Measurements from ENCODE around the gene RAB29.

Gene RAB29

GRCh38 chr1:205794011-205794730, 18.9 kb upstream of the RAB29 start:
- no peak for DNase-seq

GRCh38 chr1:205792961-205793673, 17.8 kb upstream of the RAB29 start:
- DNase-seq: no peak

GRCh38 chr1:205792481-205792881, 17.2 kb upstream of the RAB29 start:
- DNase-seq: no peak

- DNase-seq: peak; percentile 82
Observed at GRCh38 chr1:205791568-205792180, 16.4 kb upstream of the RAB29 start.

DNA sequence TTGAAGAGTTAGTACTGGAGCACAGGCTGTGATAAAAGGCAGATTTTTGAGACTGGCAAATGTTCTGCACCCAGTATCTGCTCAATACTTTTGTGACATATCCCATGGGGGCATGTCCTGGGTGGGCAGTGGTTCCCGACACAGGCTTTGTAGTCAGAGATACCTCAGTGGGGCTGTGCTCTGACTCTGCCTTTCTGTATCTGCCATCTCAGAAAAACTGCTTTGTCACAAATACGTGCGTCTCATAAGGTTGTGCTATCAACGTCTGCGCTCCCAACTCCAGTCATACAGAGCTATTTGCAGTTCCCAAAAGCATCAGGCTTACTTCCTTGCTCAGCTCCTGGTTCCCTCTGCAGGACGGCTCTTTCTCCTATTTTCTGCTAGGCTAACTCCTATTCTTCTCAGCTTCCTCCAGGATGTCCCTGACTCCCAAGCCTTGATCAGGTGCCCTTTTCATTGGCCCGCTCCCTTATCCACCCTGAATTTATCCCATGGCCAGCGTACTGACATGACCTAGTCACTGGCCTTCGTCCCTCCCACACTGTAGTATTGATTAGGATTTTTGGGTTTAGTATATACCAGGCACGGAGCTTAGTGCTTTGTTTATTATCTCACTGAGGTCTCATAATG, 12.1 kb upstream of the RAB29 start:
- DNase-seq: no peak

GRCh38 chr1:205786601-205787000, 11.3 kb upstream of the RAB29 start:
- DNase-seq: no peak

DNA sequence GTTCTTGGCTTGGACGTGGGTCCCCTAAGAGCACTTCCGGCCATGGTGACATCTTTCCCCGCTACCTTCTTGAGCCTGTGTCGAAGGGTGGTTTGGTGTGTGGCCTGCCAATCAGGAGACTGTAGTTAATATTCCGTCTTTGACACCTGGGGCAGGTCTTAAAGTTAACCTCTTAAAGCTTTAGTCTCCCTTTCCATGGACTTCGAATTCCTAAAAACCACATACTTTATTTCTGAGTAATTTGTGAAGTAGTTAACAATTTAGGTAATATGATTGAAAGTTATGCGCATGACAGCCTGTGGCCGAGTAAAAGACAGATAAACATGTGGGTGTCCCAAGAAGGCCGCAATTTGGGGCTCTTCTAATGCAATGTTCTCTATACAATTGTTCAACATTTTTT, 10.2 kb upstream of the RAB29 start:
- DNase-seq: no peak

GRCh38 chr1:205783904-205784303, 8.6 kb upstream of the RAB29 start:
- peak; percentile 33 for DNase-seq

DNA sequence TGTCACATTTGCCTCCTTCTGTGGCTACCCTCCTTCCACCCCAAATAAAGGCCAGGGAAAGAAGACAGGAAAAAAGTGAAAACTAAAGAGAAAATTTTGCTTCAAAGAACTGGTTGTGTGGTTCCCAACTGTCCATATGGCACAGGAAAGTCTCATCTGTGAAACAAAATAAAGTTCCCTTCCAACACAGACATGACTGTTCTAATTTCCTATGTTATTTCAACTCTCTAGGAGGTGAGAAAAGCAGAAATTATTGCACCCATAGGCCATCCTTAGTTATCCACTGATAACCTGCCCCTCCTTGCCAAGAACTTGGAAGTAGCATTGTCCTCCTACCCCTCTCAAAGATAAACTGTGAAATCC, 8.1 kb upstream of the RAB29 start:
- DNase-seq: no peak

DNA sequence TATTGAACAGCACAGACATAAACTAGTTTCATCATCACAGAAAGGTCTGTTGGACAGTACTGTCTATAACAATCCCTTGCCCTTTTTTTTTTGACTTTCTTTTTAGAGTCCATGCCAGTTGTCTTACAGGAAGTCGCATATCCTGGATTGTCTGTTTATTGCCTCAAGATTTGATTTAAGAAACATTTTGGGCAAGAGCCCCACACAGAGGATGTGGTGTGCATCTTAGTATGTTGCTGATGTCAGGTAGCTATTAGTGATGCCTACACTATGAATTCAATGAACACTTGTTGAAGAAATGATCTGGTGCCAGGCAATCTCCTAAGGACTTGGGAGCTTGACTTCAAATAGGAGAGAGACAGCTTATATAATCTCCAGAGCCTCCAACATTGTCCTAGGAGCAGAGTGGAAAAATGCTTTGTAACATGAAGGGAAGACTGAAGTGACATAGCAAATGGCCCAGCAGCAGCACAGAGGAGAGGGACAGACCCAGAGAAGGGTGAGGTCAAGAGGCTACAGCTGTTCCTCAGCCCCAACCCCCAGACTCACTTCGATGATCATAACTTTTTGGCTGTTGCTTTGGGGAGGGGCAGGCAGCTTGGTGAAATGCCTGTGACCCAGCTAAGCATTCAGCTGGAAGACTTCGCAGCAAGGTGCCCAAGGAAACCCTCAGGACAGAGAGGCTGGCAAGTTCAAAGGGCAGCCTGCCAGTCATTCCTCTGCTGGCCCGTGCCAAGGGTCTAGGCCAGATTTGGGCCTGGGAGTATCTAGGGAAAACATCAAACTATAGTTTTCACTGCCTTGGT, 7.5 kb upstream of the RAB29 start:
- peak; percentile 33 for DNase-seq

- no peak for DNase-seq
Observed at GRCh38 chr1:205780335-205780734, 5.1 kb upstream of the RAB29 start.

GRCh38 chr1:205777994-205778393, 2.7 kb upstream of the RAB29 start:
- DNase-seq: no peak

- no peak for DNase-seq
Observed at GRCh38 chr1:205775717-205776056, 405 bp upstream of the RAB29 start.

GRCh38 chr1:205774198-205775014, 876 bp downstream of the RAB29 start:
- DNase-seq: no peak

GRCh38 chr1:205772607-205773032, 2.7 kb downstream of the RAB29 start:
- DNase-seq: no peak

DNA sequence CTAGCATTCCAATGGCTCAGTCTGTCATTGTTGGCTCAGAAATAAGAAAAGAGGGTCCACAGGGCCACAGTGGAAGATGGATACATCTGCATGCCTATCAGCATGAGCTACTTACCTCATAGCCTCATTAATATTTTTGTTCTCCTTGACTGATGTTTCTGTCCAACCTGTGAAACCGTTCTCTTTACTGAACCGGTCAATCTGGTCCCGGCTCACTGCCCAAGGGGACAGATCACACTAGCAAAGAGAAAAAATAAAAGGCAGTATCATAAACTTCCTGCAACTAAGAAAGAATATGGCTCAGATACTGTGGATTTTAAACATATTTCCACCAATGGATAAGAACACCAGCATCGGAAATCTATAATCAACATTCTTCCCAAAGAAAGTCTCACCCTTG, 4.7 kb downstream of the RAB29 start:
- DNase-seq: no peak

DNA sequence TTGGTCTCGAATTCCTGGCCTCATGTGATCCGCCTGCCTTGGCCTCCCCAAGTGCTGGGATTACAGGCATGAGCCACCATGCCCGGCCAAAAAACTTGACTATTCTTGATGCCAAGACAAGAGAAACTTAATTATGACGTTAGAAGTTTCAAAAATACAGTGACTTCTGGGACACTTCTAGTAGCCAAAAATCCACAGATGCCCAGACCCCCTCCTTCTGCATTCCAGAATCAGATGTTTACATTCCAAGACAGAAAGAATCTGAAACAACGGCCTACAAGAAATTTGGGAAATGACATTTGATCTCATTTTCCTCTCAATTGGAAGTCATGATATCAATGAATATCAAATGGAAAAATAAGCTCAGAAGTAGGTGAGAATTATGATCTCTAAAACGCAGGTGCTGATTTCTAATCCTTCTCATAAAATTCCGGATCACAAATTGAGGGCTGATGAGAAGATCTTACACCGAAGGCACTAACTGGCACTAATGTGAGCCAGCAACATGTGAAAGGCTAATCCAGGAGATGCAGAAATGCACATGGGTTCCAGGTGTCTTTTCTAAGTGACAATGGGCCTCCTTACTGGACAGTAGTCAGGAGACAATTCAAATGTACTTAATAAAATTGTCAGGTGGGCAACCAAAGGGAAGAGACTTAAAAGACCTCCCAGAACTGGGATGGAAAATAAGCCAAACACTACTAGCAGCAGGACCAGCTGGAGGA, 5.5 kb downstream of the RAB29 start:
- DNase-seq: no peak

DNA sequence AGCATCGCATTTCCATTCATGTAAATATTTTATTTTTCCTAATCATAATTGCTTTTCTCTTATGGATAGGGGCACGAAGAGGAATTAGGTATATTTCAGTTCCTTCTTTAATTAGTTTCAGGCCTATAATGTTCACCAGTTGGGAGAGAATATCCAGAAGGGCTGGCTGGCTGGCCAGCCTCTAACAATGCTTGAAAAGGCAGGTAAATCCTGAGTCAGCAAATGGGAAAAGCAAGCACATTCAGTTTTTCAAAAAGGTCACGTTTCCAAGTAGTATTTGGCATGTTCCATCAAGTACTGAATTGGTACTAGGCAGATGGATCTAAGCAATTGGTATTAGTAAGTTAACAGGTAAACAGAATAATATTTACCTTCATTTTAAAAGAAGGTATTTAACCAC, 8.0 kb downstream of the RAB29 start:
- no peak for DNase-seq

GRCh38 chr1:205766570-205766969, 8.7 kb downstream of the RAB29 start:
- DNase-seq: no peak

DNA sequence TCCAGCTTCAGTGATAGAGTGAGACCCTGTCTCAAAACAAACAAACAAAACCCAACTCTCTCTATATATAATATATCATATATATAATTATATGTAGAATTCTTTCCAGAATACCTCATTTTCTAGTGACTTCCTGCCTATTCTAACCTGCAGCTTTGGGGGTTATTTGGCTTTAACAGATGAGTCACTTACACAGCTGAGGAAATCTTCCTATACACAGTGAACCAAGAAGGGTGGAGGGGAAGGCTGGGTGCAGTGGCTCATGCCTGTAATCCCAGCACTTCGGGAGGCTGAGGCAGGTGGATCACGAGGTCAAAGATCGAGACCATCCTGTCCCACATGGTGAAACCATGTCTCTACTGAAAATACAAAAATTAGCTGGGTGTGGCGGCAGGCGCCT, 9.2 kb downstream of the RAB29 start:
- DNase-seq: no peak

DNA sequence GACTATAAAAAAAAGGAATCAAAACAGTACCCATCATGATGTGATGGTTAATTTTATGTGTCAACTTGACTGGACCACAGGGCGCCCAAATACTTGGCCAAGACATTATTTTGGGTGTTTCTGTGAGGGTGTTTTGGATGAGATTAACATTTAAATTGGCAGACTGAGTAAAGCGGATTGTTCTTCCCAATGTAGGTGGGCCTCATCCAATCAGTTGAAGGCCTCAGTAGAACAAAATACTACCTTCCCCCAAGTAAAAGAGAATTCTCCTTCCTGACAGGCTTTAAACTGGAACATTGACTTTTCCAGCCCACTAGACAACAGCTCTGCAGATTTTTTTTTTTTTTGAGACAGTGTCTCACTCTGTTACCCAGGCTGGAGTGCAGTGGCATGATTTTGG, 10.7 kb downstream of the RAB29 start:
- DNase-seq: no peak

All from eye (tissue), 1 donor.